HG03280 (cell line): ENCODE results near the gene RFX3.

ENCODE experiments used
- ATAC-seq: cut with Tn5 transposase; IDR thresholded peaks from one replicate; pipeline ENCODE4 v1.9.1; 2021; ENCODE audit warnings: mild to moderate bottlenecking, moderate library complexity; ENCODE audit not compliant: unreplicated experiment

RFX3 gene

DNA sequence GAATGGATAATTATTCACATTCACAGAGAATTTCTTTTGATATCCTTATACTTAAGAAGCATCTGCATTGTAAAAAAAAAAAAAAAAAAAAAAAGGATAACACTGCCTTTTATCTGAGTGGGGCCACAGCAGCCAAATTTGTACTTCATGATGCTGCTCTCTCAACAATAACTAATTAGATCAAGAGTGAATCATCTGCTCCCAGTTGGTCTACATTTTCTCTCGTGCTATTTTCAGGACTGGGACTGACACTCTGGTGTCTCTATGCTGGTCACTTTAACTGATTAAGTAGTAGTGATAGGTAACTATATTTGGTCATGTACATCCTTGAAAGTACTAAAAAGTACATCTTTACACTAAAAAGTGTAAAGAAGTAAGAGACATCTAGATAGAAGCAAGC lies 90.1 kb downstream of the RFX3 start:
- ATAC-seq = no peak

DNA sequence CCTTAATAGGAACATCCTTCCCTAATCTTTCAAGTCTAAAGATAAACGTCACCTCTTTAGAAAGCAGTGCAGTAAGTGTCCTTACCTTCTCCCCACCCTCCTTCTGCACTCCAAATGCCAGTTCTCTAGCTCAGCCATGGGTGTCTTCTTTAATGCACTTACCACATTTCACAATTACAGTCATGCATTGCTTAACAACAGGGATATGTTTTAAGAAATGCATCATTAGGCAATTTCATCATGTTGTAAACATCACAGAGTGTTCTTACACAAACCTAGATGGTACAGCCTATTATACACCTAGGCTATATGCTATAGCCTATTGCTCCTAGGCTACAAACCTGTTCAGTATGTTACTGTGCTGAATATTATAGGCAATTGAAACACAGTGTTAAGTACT lies 91.2 kb downstream of the RFX3 start:
- no peak for ATAC-seq

DNA sequence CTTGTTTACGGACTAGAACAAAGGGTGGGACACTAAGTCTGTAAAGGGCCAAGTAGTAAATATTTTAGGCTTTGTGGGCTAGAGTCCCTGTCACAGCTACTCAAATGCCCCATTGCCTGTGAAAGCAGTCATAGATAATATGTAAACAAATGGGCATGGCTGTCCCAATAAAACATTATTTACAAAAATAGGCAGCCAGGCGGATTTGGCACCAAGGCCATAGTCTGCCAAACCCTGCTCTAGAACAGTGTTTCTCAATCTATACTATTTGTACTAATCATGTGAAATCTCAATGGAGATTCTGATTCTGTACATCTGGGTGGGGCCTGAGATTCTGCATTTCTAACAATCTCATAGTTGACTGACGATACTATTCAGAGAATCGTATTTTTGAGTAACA lies 92.0 kb downstream of the RFX3 start:
- ATAC-seq = no peak

DNA sequence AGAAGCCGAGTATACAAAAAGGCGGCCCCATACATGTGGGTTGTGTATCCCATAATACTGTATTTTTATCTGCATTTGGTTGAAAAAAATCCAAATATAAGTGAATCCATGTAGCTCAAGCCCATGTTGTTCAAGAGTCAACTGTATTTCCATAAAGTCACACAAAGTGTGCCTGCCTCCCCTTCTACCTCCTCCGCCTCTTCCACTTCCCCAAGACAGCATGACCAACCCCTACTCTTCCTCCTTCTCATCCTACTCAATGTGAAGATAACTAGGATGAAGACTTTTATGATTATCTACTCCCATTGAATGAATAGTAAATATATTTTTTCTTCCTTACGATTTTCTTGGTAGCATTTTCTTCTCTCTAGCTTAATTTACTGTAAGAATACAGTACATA lies 92.7 kb downstream of the RFX3 start:
- no peak for ATAC-seq

DNA sequence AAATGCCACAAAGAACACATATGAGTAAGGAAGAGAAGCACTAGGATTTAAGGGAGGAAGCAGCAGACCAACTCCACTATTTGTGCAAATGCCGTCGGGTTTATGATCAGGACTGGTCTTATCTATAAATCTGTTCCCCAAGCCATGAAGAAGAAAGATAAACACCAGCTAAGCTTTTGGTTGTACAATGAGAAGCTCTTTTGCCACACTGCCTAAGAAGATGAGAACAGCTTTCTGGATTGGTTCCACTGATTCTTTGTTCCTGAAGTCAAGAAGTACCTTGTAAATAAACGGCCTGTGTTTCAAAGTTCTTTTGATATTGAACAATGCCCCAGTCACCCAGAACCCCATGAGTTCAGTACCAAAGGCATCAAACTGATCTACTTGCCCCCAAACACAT lies 93.9 kb downstream of the RFX3 start:
- no peak for ATAC-seq

DNA sequence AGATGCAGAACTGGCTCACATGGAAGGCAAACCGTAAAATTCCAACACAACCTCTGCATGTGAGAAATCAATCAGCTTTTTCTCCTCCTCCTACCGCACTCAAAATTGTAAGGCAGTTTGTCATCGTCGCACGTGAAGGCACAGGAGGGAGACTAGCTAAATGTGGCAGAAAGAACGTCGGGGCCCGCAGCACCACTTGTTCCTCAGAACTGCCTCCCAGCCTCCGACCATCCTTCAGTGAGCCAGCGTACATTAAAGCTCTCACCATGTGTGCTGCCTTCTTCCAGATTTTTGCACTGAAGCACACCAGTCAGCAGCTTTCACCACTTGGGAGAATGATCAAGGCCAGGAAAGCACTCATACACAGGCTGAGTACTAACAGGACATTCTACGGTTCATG lies 105.9 kb downstream of the RFX3 start:
- no peak for ATAC-seq

DNA sequence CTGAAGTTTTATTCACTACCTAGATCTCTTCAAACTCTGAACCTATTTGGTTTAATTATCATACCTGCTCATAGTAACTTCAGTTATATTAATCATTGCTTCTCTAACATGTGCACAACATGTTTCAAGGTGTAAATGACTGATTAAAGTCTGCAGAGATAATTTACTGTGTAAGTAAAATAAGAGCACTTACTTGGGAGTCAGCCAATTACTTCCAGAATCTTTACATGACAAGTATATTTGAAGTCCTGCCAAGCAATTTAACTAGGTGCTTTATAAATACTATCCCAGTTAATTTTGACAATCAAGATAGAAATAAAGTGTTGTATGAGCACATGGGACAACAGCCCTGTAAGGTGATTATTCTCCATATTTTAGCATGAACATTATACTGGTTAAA lies 109.9 kb downstream of the RFX3 start:
- ATAC-seq = no peak

DNA sequence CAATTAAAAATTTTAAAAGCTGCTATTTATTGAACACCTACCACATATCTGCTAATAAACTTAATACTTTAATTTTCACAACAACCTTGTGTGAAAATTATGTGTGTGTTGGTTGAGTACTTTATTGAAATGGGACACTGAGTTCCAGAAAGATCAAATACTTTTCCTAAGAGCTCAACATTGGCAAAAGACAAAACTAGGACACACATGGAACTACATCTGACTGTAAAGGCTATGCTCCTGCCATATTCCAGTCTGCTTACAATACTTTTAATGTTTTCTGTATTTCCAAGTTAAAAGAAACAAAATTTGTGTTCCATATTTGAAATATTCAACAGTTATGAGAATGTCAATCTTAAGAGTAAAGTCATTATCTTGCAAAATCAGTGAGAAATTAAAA lies 111.8 kb downstream of the RFX3 start:
- no peak for ATAC-seq

DNA sequence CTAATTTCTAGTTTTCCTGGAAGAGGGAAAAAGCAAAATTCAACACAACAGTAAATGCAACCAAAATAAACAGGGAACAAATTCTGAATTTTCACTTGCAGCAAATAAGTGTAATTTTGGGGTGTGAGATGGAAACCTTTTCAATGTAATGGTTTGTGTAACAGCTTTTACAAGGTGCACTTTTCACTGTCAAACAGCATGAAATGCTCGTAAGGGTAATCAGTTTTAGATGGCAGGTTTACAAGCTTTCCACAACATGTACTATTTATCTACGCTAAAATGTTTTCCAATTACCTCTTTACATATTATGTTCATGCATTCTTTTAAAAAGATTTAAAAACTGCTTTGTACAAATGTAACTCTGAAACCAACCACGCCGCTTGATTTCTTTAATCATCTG lies 115.3 kb downstream of the RFX3 start:
- ATAC-seq = no peak

DNA sequence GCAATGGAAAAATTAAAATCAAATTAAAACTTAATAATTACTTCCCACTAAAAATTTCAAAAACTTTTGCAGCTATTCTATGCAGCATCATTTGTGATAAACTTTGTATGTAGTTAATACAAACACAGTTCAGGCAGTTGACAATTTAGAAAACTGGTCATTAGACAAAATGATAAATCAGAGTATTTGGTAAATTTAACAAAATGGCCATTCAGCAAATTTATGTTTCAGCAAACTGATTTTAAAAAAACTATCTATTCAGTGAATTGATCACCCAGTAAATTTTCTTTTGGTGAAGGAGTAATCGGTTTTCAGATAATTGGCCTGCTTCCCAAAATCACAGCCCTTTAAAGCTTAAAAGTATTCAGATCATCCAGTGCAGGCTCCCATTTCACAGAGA lies 116.3 kb downstream of the RFX3 start:
- ATAC-seq = no peak

DNA sequence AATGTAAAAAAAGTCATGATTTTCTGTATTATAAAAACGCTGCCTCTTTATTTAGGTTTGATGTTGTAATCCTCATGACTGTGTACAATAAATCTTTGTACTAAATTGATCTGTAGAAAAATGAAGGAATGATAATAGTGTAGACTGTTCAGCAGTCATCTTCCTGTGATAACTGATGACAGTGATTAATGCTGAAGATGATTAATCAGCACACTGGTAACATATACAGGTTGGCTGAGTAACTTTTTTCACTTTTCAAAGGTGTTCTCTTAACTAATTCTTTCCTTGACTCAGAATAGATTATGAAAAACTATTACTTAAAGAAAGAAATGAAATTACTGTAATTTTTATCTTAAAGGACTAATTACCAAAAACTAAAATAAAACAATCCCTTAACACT lies 122.5 kb downstream of the RFX3 start:
- ATAC-seq = no peak

DNA sequence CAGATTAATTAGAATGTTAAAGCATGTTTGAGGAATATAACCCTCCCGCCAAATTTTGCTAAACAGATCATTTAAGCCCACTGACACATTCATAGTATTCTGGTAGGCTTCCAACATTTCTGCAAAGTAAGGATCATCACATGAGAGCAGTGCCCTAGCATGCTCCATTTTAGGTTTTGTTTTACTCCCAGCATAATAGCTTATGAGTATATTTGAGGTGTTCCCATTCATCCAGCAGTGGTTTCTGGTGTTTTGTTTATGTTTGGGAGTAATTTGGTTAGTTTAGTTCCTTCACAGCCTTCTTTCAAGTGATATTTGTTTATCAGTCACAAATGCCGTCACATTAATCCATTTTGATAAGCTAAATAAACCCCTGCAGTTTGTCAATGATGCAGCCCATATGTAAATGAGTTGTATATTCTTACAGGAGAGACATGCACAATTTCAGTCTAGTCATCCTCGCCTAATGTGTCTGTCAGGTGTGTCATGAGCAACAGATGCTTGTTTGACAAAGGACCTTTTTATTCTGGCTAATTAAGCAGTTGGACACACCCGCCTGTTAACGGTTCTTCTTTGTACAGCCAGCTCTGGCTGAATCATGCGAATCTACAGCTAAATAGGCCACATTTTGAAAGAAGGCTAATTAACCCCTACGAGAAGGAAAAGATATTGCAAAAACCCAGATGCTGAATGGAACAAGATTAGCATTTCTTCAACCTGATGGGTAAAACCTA lies 124.4 kb downstream of the RFX3 start:
- no peak for ATAC-seq

DNA sequence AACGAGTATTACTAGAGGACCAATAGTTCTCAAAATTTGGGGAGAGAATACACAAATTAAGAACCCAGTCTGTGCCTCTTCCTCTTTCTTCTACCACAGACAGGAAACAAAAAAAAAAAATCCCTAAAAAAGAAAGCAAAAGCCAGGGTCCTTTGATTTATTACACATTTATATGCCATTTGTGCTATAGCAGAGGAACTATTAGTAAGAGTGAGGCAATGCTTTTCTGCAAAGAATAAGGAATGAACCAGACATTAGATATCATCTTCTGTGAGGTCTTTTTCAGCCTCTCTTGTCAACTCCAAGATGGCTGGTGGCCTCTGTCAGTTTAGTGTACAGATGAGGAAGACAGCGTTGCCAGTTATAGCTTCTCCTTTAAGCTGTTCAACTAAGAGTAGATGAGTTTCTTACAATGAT lies 127.6 kb downstream of the RFX3 start:
- peak; percentile 57 for ATAC-seq

DNA sequence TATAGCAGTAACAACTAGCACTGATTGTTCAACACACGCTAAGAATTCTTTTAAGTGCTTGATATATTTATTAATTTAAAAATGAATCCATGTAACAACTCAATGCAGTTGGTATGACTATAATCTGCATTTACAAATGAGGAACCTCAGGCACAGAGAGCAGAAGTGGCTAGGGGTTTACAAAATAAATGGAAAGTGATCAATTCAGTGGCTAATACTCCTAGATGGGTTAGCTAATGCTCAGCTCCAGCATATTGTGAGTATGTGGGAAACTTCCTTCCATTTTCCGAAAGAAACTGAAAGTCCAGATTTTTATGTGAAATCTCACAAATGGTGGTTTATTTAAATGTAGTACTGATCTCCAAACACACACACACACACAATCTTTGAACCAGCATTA lies 128.0 kb downstream of the RFX3 start:
- peak; percentile 27 for ATAC-seq

DNA sequence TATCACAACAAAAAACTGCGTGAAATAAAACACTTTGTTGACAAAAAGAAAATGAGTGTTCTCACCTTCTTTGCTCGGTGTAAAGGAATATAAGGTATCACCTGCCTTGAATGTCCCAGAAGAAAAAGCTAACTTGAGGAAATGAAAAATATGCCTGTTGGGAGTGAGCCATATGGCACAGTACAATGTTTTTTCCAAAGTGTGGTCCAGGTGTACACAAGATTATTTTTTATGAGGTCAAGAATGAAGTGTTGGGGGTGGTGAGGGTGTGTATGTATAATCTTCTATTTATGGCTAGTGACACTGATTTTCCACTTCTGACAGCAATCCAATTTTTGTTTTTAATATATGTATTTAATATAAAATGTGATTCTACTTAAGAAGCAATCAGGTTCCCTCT lies 134.4 kb downstream of the RFX3 start:
- no peak for ATAC-seq

DNA sequence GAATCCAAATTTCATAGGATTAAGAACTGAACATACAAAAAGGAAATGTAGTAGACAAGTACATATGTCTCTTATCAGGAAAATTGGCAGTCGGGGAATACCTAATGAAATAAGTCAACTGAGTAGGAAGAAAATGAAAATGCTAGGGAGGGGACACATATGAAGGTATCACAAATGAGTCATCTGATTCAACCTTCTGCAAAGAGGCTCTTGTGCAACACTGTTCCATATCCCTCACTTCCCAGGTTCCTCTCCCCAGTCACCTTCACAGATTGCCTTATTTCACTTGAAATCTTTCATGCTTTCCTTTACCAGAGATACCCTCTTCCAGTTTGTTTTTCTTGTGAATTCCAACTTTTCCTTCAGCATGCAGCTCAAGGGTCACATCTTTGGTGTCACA lies 139.0 kb downstream of the RFX3 start:
- ATAC-seq = no peak

DNA sequence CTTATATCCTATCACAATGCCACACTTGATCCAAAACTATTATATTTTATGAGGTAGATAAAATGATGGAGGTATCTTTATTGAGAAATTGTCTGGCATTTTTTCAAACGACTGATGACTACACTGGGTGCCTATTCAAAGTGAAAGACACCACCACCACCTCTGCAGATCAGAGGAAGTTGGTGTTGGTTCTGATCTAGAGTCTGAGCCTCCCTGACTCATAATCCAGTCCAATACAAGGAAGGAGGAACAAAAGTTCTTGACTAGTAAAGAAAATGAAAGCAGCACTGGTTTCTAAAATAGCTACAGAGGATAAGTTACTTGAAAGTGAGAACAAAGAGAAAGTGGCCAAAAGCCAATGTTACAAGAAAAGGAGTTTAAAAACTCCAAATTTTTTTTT lies 139.9 kb downstream of the RFX3 start:
- ATAC-seq = peak; percentile 90

DNA sequence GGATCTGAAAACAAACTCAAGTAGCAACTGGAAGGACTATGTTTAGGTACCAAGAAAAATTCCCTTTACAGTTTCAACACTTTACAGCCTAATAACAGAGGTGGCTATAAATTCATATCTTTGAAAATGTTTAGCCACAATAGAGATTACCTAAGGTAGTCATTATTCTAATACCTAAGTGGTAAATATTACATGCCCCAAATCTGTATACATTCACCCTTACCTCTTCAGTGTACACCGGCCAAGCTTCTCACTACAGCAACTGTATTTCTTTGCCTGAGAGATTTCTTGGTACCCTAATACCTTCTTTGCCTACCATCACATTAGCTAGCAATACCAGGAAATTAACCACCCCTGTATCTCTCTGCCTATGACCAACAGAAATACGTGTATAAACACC lies 154.0 kb downstream of the RFX3 start:
- ATAC-seq = no peak

DNA sequence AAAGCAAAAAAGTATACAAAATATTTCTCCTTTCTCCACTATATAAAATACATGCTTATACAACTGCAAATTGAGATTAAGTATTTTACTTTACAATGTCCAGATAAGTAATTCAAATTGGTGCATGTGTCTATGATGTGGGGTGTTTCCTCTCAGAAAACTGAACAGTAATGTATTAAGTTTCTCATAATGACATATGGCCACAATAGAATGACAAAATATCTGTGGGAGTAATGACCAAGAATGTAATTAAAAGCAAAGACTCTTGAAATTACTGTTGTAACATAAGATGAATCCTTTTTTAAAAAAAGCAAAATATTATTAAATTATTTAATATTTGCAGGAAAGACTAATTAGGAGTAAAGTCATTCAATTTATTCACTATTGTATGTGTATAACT lies 155.1 kb downstream of the RFX3 start:
- no peak for ATAC-seq

DNA sequence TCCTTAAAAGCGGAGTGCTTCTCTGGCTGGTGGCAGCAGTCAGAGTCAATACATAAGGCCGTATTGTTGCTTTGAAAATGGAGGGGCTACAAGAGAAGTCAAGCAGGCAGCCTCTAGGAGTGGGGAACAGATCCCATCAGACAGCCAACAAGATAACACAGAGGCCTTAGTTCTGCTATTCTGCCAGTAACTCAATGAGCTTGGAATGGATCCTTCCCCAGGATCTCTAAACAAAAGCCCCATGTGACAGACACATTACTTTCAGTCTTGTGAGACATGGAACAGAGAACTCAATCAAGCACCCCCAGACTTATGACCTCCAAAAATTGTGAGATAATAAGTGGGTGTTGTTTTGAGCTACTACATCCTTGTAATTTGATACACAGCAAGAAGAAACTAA lies 158.6 kb downstream of the RFX3 start:
- ATAC-seq = no peak

DNA sequence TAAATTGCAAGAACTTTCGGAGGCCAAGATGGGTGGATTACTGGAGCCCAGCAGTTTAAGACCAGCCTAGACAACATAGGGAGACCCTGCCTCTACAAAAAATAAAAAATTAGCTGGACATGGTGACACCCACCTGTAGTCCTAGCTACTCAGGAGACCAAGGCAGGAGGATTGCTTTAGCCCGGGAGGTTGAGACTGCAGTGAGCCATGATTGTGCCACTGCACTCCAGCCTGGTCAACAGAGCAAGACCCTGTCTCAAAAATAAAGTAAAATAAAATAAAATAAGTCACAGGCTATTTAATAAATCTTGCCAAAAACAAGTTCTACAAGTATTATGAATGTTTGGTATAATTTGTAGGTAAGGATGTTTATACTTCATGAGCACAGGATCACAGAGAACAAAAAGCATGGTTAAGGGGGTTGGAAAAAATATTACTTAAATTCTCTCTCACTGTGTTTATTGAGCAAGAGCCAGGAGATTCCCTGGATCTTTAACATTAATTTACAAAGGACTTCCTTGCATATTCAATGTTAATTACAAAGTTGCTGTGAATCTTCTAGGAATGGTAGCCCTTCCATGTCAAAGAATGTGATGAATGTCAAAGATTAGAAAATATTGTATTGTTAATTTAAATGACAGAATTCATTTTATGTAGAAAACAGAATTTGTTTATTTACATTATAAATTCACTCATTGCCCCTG lies 164.0 kb downstream of the RFX3 start:
- ATAC-seq = no peak

DNA sequence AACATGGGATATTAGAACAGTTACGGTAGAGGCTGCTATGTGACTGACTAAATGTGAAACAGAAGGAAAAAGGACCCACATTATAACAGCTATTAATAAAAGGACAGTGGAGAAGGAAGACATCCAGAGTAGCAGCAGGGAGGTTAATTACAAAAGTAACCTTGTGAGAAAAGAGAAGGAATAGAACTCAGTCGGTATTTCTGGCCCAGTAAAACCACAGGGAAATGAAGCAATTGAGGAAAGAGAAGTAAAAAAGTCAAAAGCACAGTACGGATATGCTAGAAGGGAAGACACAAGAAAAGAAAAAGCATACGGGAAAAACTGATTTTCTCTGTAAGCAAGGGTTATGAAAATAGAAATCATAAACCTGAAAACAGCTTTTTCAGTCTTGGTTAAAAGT lies 164.7 kb downstream of the RFX3 start:
- ATAC-seq = no peak

DNA sequence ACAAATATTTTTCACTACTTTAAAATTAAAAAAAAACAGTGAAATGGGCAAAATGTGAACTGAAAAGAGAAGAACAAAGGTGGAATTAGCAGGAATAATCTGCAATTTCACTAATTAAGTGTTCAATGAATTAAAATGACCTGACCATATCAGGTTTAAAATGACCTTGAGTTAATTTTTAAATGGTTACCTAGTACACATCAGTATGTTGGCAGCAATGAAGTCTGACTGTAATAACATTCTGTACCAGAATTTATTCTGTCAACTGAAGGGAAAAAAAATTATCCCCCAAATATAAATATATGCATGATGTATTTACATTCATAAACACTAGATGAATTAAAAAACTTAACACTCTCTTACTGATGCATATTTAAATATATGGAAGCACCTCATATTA lies 165.6 kb downstream of the RFX3 start:
- ATAC-seq = no peak
